ENCODE measurements around the gene CDC14B. TPM values are rescaled to one million over a fixed set of nuclear protein-coding genes. Genes with fewer than 3 reads are reported as not detected.

CDC14B gene
- total and polyA plus RNA-seq, 2 donors from 2014 or later: 9.1 to 19.6 TPM

DNA sequence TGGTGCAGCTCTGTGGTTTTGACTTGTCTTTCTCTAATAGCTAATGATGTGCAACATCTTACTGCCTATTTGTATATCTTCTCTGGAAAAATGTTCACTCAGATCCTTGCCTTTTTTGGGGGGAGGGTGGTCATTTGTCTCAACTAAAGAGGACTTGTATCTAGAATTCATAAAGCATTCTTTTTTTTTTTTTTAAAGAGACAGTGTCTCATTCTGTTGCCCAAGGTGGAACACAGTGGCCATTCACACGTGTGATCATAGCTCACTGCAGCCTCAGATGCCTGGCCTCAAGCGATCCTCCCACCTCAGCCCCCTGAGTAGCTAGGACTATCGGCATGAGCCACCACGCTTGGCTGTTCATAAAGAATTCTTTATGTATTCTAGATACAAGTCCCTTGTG is 136.4 kb downstream of the CDC14B start:
- no peaks in the 10 kb centered on the region for H3K27me3 ChIP-seq (ENCODE audit: control insufficient read depth, insufficient read depth, low read length)
- intact Hi-C loops (cut with DNase I): no loop called here
- H3K36me3 ChIP-seq (ENCODE audit: control insufficient read depth in 2 of 3, insufficient read depth in 3 of 3, low read length in 3 of 3): peaks cover 2 to 14% (median 4%) of the 10 kb centered on the region in 3 donors
- no peaks in the 10 kb centered on the region for H3K9me3 ChIP-seq (ENCODE audit: control insufficient read depth in 2 of 3, insufficient read depth in 1 of 3, low read length in 3 of 3)
- H3K4me3 ChIP-seq (ENCODE audit: low read length in 3 of 3): no peak overlapping the region
- H3K9ac ChIP-seq (ENCODE audit: low read length in 3 of 3): no peak overlapping the region
- no peak overlapping the region for H3K27ac ChIP-seq (ENCODE audit: low read depth in 2 of 2, low read length in 2 of 2)
- H3K4me1 ChIP-seq (ENCODE audit: control insufficient read depth in 2 of 3, insufficient read depth in 2 of 3, low read depth in 1 of 3, low read length in 3 of 3): peaks cover 0 to 19% (median 2%) of the 10 kb centered on the region in 3 donors
- DNase-seq (no peak), FAIRE-seq (no peak)
- TF ChIP-seq, protein P1, sequence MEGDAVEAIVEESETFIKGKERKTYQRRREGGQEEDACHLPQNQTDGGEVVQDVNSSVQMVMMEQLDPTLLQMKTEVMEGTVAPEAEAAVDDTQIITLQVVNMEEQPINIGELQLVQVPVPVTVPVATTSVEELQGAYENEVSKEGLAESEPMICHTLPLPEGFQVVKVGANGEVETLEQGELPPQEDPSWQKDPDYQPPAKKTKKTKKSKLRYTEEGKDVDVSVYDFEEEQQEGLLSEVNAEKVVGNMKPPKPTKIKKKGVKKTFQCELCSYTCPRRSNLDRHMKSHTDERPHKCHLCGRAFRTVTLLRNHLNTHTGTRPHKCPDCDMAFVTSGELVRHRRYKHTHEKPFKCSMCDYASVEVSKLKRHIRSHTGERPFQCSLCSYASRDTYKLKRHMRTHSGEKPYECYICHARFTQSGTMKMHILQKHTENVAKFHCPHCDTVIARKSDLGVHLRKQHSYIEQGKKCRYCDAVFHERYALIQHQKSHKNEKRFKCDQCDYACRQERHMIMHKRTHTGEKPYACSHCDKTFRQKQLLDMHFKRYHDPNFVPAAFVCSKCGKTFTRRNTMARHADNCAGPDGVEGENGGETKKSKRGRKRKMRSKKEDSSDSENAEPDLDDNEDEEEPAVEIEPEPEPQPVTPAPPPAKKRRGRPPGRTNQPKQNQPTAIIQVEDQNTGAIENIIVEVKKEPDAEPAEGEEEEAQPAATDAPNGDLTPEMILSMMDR (IDR thresholded peaks at IDR 0.05; ENCODE audit: borderline replicate concordance, extremely low read depth, insufficient read depth): no peak

DNA sequence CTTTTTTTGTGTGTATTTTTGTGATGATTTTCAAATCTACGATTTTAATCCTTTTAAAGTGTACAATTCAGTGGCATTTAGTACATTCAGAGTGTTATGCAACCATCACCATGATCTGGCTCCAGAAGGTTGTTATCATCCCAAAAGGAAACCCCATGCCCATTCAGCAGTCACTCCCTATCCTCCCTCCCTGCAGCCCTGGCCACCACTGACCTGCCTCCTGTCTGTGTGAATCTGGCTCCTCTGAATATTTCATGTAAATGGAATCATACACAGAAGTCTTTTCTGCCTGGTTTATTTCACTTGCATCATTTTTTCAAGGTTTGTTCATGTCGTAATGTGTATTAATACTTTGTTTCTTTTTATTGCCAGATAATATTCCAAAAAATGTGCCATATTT is 137.2 kb downstream of the CDC14B start:
- no peak for FAIRE-seq
- peaks cover 0 to 12% (median 2%) of the 10 kb centered on the region in 3 donors for H3K4me1 ChIP-seq (ENCODE audit: control insufficient read depth in 2 of 3, insufficient read depth in 2 of 3, low read depth in 1 of 3, low read length in 3 of 3)
- no peaks in the 10 kb centered on the region for H3K27me3 ChIP-seq (ENCODE audit: control insufficient read depth, insufficient read depth, low read length)

DNA sequence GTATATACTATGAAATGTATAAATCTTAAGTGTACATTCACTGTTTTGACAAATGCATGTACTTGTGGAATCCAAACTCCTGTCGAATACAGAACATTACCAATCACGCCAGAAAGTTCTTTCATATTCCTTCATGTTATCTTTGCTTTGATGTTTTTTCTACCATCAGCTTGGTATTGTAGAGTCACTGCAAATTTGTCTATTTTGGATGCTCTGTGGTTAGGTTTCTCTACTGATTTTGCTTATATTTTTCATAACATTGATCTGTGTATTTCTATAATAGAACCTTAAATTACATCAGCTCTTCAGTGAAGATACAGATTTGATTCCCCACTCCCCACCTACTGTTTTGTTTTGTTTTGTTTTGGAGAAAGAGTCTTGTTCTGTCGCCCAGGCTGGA is 138.9 kb downstream of the CDC14B start:
- no peak overlapping the region for H3K27ac ChIP-seq (ENCODE audit: low read depth in 2 of 2, low read length in 2 of 2)
- H3K36me3 ChIP-seq (ENCODE audit: control insufficient read depth in 2 of 3, insufficient read depth in 3 of 3, low read length in 3 of 3): peaks cover 4 to 8% (median 4%) of the 10 kb centered on the region in 3 donors
- H3K9ac ChIP-seq (ENCODE audit: low read length in 3 of 3): no peak overlapping the region
- H3K9me3 ChIP-seq (ENCODE audit: control insufficient read depth in 2 of 3, insufficient read depth in 1 of 3, low read length in 3 of 3): no peaks in the 10 kb centered on the region
- H3K27me3 ChIP-seq (ENCODE audit: control insufficient read depth, insufficient read depth, low read length): no peaks in the 10 kb centered on the region
- FAIRE-seq: no peak
- TF ChIP-seq, protein P1 (IDR thresholded peaks at IDR 0.05; ENCODE audit: borderline replicate concordance, extremely low read depth, insufficient read depth): no peak
- no peak overlapping the region for H3K4me3 ChIP-seq (ENCODE audit: low read length in 3 of 3)
- H3K4me1 ChIP-seq (ENCODE audit: control insufficient read depth in 2 of 3, insufficient read depth in 2 of 3, low read depth in 1 of 3, low read length in 3 of 3): no peaks in the 10 kb centered on the region
- intact Hi-C loops (cut with DNase I): no loop called here
- DNase-seq: no peak

More for the DNA sequence above, 137.2 kb downstream of the CDC14B start:
- Histone ChIP-seq H3K27ac (ENCODE audit: low read depth in 2 of 2, low read length in 2 of 2) (no peak overlapping the region), H3K9ac (ENCODE audit: low read length in 3 of 3) (no peak overlapping the region), H3K9me3 (ENCODE audit: control insufficient read depth in 2 of 3, insufficient read depth in 1 of 3, low read length in 3 of 3) (no peaks in the 10 kb centered on the region), H3K36me3 (ENCODE audit: control insufficient read depth in 2 of 3, insufficient read depth in 3 of 3, low read length in 3 of 3) (peaks cover 2 to 9% (median 4%) of the 10 kb centered on the region in 3 donors), H3K4me3 (ENCODE audit: low read length in 3 of 3) (no peak overlapping the region)
- no peak for DNase-seq
- TF ChIP-seq, protein P1 (IDR thresholded peaks at IDR 0.05; ENCODE audit: borderline replicate concordance, extremely low read depth, insufficient read depth): no peak
- intact Hi-C loops (cut with DNase I): no loop called here

DNA sequence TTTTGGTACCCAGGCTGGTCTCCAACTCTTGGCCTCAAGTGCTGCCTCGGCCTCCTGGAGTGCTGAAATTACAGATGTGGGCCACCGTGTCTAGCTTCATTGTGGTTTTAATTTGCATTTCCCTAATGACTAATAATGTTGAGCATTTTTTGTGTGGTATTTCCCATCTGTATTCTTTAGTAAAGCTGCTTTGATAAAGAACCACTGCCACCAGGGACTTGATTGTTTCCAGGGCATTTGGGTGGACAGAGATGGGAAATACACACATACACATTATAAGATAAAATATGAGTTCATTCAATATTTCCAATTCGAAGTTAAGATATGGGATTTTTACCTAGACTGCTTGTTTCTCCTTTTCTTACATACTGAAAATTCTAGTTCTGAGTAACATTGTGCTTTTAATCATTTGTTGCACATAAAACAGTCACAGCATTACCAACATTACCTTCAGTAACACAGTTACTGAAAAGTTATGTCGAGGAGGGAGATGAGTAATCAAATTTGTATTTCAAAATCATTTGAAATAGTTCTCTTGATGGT is 140.7 kb downstream of the CDC14B start:
- intact Hi-C loops (cut with DNase I): no loop called here
- Histone ChIP-seq H3K27me3 (ENCODE audit: control insufficient read depth, insufficient read depth, low read length) (no peaks in the 10 kb centered on the region), H3K36me3 (ENCODE audit: control insufficient read depth in 2 of 3, insufficient read depth in 3 of 3, low read length in 3 of 3) (peaks cover 0 to 8% (median 6%) of the 10 kb centered on the region in 3 donors), H3K9ac (ENCODE audit: low read length in 3 of 3) (no peak overlapping the region), H3K9me3 (ENCODE audit: control insufficient read depth in 2 of 3, insufficient read depth in 1 of 3, low read length in 3 of 3) (no peaks in the 10 kb centered on the region), H3K27ac (ENCODE audit: low read depth in 2 of 2, low read length in 2 of 2) (no peak overlapping the region), H3K4me3 (ENCODE audit: low read length in 3 of 3) (no peak overlapping the region), H3K4me1 (ENCODE audit: control insufficient read depth in 2 of 3, insufficient read depth in 2 of 3, low read depth in 1 of 3, low read length in 3 of 3) (no peaks in the 10 kb centered on the region)
- TF ChIP-seq, protein P1 (IDR thresholded peaks at IDR 0.05; ENCODE audit: borderline replicate concordance, extremely low read depth, insufficient read depth): no peak
- DNase-seq (no peak), FAIRE-seq (no peak)

Measured in kidney (tissue), 14 donors.